ENCODE results near the gene MXD4. TPM values are rescaled to one million over a fixed set of nuclear protein-coding genes. Genes with fewer than 3 reads are reported as not detected.

Gene MXD4
- total and polyA plus RNA-seq, 5 donors from 2014 or later = 34.3 to 121 (median 58.1) TPM

Other genes with a start within 250 kb of the MXD4 start
- 0.15 TPM for gene NAT8L, start 202.8 kb downstream of the MXD4 start, total RNA-seq
- gene NAT8L, start 202.8 kb downstream of the MXD4 start, polyA plus RNA-seq = under 1 TPM in 1 of 4 donors, not detected in 3; 0.02 TPM
- gene HAUS3, start 20.0 kb downstream of the MXD4 start, total RNA-seq = 140 TPM
- 10 to 100 TPM; 27.5 to 29.8 (median 28.4) TPM for gene HAUS3, start 20.0 kb downstream of the MXD4 start, polyA plus RNA-seq
- gene POLN, start 20.0 kb downstream of the MXD4 start, total RNA-seq = 4.9 TPM
- 1 to 10 TPM in 1 of 4 donors, under 1 TPM in 3; 0.46 to 1.7 (median 0.92) TPM for gene POLN, start 20.0 kb downstream of the MXD4 start, polyA plus RNA-seq
- 86.4 TPM for gene ZFYVE28, start 156.5 kb upstream of the MXD4 start, total RNA-seq
- 10 to 100 TPM in 2 of 4 donors, 1 to 10 TPM in 2; 8.5 to 26.0 (median 13.4) TPM for gene ZFYVE28, start 156.5 kb upstream of the MXD4 start, polyA plus RNA-seq
- 0.20 TPM for gene CFAP99, start 156.8 kb upstream of the MXD4 start, total RNA-seq
- not detected for gene CFAP99, start 156.8 kb upstream of the MXD4 start, polyA plus RNA-seq
- 111 TPM for gene RNF4, start 207.0 kb upstream of the MXD4 start, total RNA-seq
- gene RNF4, start 207.0 kb upstream of the MXD4 start, polyA plus RNA-seq = 10 to 100 TPM; 72.0 to 94.4 (median 83.0) TPM